NCI-H446 (cell line): ENCODE results near the gene YIPF2.

Source experiments
- DNase-seq, 2 experiments: peaks; one replicate each; lab custom pipeline; 2025; lab: John Stamatoyannopoulos, UW

Gene YIPF2

DNA sequence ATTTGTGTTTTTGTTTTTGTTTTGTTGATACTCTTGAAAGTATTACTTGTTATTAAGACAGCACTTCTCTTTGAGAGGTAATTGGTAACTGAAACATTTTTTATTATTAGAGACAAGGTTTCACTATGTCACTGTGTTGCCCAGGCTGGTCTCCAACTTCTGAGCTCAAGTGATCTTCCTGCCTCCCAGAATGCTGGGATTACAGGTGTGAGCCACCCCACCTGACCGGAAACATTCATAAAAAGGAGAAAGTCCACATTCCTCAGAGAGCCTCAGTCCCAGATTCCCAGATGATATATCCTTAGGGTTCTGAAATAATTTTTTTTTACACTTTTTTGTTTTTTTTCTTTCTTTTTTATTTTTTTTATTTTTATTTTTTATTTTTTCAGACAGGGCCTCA, 54.4 kb downstream of the YIPF2 start:
- DNase-seq = no peak

GRCh38 chr19:10872546-10873107, 55.8 kb downstream of the YIPF2 start:
- DNase-seq = no peak
